ENCODE measurements around the gene SH3RF3.

SH3RF3 gene

DNA sequence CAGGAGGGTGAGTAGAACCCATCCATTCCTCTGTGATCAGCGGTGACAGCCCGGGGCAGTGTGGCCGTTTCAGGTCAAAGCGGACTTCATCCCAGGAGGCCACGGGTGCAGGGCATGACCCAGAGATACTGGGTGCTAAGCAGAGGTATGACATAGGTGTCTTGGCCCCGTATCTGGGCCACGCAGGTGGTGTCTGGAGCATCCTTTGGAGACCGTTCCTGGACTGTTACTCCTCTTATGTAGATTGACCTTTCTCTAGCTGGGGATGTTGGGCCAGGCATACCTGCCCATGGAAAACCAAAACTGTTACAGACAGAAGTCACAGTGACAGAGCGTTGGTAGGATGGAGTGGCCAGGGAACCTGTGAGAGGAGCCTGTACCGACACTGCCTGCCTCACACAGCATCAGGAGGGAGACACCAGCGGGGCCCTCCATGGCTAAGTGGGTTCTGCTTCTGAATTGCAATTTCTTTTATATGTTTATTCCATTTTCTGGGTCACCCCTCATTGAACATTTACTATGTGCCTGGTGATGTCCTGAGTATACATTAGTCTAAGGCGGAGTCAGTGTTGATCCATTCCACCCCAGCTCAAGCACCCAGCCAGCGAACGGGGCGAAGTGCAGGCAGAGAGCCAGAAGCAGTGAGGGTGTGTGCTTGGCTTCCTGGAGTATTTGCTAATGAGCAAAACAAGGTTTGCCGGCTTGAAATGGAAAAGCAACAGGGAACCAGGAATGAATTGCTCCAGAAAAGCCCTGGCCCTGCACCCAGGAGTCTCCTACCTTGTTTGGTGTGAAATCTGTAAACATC lies 141.7 kb downstream of the SH3RF3 start:
- no peak overlapping the region for H3K9ac ChIP-seq

DNA sequence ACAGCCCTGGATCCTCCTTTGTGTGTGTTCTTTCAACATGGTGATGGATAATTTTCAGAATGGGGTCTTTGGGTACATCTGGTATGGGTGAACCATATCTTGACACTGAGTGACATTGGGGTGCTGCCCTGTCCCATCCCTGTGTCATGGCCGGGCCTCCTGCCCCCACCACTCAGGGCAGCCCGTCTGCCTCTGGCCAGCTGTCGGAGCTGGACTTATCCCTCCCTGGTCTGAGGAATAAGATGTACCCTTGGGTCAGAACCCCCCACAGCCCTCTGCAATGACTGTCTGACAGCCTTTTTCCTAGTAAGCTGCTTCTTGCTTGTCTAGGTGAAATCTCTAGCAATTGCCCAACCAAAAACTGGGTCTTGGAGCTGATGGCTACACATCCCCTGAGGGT lies 142.9 kb downstream of the SH3RF3 start:
- Histone ChIP-seq H3K4me3 (IDR thresholded peaks at IDR 0.05; ENCODE audit: insufficient read depth, low read depth, low read length) (no peak overlapping the region), H3K36me3 (ENCODE audit: insufficient read depth) (no peaks in the 10 kb centered on the region), H3K79me2 (ENCODE audit: insufficient read depth, low read depth) (no peaks in the 10 kb centered on the region), H3K27me3 (ENCODE audit: insufficient read depth, low read depth) (no peaks in the 10 kb centered on the region), H4K20me1 (ENCODE audit: insufficient read depth) (no peaks in the 10 kb centered on the region), H3K9ac (no peak overlapping the region), H2AFZ (ENCODE audit: low read depth) (no peak overlapping the region), H3K4me1 (ENCODE audit: low read depth, poor library complexity, severe bottlenecking) (no peaks in the 10 kb centered on the region), H3K4me2 (no peak overlapping the region), H3K27ac (no peak overlapping the region)
- TF ChIP-seq, protein P1, sequence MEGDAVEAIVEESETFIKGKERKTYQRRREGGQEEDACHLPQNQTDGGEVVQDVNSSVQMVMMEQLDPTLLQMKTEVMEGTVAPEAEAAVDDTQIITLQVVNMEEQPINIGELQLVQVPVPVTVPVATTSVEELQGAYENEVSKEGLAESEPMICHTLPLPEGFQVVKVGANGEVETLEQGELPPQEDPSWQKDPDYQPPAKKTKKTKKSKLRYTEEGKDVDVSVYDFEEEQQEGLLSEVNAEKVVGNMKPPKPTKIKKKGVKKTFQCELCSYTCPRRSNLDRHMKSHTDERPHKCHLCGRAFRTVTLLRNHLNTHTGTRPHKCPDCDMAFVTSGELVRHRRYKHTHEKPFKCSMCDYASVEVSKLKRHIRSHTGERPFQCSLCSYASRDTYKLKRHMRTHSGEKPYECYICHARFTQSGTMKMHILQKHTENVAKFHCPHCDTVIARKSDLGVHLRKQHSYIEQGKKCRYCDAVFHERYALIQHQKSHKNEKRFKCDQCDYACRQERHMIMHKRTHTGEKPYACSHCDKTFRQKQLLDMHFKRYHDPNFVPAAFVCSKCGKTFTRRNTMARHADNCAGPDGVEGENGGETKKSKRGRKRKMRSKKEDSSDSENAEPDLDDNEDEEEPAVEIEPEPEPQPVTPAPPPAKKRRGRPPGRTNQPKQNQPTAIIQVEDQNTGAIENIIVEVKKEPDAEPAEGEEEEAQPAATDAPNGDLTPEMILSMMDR (conservative IDR thresholded peaks at IDR 0.05; ENCODE audit: low read depth, low read length), result no peak

More for the DNA sequence above, 141.7 kb downstream of the SH3RF3 start:
- no peak overlapping the region for H3K27ac ChIP-seq
- H3K36me3 ChIP-seq (ENCODE audit: insufficient read depth), result no peaks in the 10 kb centered on the region
- TF ChIP-seq, protein P1 (conservative IDR thresholded peaks at IDR 0.05; ENCODE audit: low read depth, low read length), result no peak
- no peak overlapping the region for H3K4me3 ChIP-seq (IDR thresholded peaks at IDR 0.05; ENCODE audit: insufficient read depth, low read depth, low read length)
- no peaks in the 10 kb centered on the region for H4K20me1 ChIP-seq (ENCODE audit: insufficient read depth)
- no peaks in the 10 kb centered on the region for H3K27me3 ChIP-seq (ENCODE audit: insufficient read depth, low read depth)
- H3K79me2 ChIP-seq (ENCODE audit: insufficient read depth, low read depth), result no peaks in the 10 kb centered on the region
- no peak overlapping the region for H3K4me2 ChIP-seq
- no peak overlapping the region for H2AFZ ChIP-seq (ENCODE audit: low read depth)
- H3K4me1 ChIP-seq (ENCODE audit: low read depth, poor library complexity, severe bottlenecking), result no peaks in the 10 kb centered on the region

- no peak overlapping the region for H3K27ac ChIP-seq
- no peaks in the 10 kb centered on the region for H3K27me3 ChIP-seq (ENCODE audit: insufficient read depth, low read depth)
- H3K4me2 ChIP-seq, result no peak overlapping the region
- no peak overlapping the region for H2AFZ ChIP-seq (ENCODE audit: low read depth)
- no peaks in the 10 kb centered on the region for H3K36me3 ChIP-seq (ENCODE audit: insufficient read depth)
- H3K4me1 ChIP-seq (ENCODE audit: low read depth, poor library complexity, severe bottlenecking), result no peaks in the 10 kb centered on the region
- no peak overlapping the region for H3K9ac ChIP-seq
- H3K79me2 ChIP-seq (ENCODE audit: insufficient read depth, low read depth), result no peaks in the 10 kb centered on the region
- TF ChIP-seq, protein P1 (conservative IDR thresholded peaks at IDR 0.05; ENCODE audit: low read depth, low read length), result no peak
- H4K20me1 ChIP-seq (ENCODE audit: insufficient read depth), result no peaks in the 10 kb centered on the region
- no peak overlapping the region for H3K4me3 ChIP-seq (IDR thresholded peaks at IDR 0.05; ENCODE audit: insufficient read depth, low read depth, low read length)
Measured at GRCh38 chr2:109272461-109272860, 143.5 kb downstream of the SH3RF3 start.

DNA sequence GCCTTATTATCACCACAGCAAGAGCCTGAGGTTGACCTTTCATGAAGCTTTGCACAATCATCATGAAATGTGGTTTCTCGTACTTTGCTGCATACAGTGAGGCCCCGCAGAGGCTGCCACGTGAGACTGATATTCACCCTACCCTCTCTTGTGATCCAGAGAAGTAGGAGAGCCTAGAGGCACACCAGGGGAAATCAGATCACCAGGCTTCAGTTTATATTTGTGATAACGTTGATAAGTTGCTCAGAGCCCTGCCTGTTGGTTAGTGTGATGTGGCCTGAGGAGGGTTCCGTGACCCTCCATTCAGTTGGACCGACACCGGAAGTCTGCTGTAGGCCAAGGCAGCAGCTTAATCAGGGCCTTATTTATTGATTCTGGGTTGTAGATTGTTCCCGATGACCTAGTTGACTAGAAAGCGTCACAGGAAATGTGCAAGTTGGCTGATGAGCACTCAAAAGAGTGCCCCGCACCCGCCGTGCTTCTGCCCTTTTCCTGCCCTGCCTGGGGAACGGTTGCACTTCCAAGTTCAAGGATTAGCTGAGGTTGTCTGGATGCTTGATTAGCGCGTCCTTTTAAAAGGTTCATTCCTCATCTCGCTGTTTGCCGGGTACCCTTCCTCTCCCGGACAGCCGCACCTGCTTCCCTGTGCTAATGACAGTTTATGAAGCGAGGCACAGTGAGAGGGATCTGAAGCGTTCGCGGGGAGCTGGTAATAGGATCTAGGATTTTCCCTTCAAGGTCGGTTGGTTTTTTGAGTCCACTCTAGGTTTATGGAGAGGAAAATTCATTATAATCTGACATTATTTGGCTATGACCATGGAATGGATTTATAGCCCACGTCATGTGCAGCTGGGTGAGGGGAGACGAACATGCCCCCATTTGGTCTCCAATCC lies 146.4 kb downstream of the SH3RF3 start:
- no peaks in the 10 kb centered on the region for H4K20me1 ChIP-seq (ENCODE audit: insufficient read depth)
- no peak overlapping the region for H3K4me2 ChIP-seq
- H3K27ac ChIP-seq, result no peak overlapping the region
- H3K9ac ChIP-seq, result no peak overlapping the region
- TF ChIP-seq, protein P1 (conservative IDR thresholded peaks at IDR 0.05; ENCODE audit: low read depth, low read length), result no peak
- H3K4me1 ChIP-seq (ENCODE audit: low read depth, poor library complexity, severe bottlenecking), result no peaks in the 10 kb centered on the region
- no peaks in the 10 kb centered on the region for H3K79me2 ChIP-seq (ENCODE audit: insufficient read depth, low read depth)
- no peak overlapping the region for H3K4me3 ChIP-seq (IDR thresholded peaks at IDR 0.05; ENCODE audit: insufficient read depth, low read depth, low read length)
- no peak overlapping the region for H2AFZ ChIP-seq (ENCODE audit: low read depth)
- no peaks in the 10 kb centered on the region for H3K27me3 ChIP-seq (ENCODE audit: insufficient read depth, low read depth)
- no peaks in the 10 kb centered on the region for H3K36me3 ChIP-seq (ENCODE audit: insufficient read depth)

Measured in KMS-11 (cell line).